Mesangial cell (primary cell): ENCODE results near the gene UQCRC1. TPM values are rescaled to one million over a fixed set of nuclear protein-coding genes. Genes with fewer than 3 reads are reported as not detected.

Experiments
- total RNA-seq: library from RNA; depleted of rRNA; stranded (reverse); fragments of >200 nt; gene quantifications from 2 replicates; pipeline ENCODE4 v1.2.3, GENCODE V29; 2015

The UQCRC1 gene
- 349 and 382 TPM in 2 replicates for total RNA-seq

DNA sequence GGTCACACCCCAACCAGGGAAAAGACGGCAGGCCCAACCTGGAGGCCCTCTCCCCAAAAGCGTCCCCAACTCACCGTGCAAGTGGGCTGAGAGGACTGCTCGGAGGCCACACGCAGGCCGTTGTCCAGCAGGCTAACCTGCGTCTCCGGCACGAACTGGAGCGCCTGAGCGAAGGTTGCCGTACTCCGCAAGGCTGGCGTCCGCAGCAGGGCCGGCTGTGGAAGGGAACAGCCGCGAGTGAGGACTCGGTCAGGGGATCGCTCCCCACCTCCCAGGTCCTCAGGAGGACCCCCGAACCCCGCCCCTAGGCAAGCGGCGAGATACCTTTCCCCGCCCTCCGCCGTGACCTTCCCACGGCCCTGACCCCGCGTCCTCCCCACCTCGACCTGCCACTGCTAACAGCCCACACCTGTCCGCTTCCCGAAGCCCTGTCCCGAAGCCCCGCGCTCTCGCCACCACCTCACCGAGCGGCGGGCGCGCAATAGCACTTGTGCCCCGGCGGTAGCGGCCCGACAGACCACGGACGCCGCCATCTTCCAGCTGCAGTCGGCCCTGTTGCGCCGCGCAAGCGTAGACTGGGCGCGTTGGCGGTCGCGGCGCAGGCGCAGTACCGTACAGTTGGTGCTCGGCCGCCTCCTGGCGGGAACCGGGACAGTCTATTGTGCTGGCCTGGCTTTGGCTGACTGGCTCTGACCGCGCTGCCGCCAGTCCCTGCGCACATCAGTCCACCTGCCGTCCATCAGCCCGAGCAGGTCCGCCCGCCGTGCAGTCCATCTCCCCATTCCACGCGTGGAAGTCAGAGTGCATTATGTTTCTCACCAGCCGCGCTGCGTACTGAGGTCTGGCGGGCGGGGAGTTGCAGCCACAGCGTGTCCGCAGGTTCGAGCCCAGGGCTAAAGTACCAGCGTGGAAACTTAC is at the start of gene UQCRC1:
TSS of gene UQCRC1 (minus strand) at position 559 of the 918 bp plus-strand sequence. CDS start at position 533, 26 bp downstream.

DNA sequence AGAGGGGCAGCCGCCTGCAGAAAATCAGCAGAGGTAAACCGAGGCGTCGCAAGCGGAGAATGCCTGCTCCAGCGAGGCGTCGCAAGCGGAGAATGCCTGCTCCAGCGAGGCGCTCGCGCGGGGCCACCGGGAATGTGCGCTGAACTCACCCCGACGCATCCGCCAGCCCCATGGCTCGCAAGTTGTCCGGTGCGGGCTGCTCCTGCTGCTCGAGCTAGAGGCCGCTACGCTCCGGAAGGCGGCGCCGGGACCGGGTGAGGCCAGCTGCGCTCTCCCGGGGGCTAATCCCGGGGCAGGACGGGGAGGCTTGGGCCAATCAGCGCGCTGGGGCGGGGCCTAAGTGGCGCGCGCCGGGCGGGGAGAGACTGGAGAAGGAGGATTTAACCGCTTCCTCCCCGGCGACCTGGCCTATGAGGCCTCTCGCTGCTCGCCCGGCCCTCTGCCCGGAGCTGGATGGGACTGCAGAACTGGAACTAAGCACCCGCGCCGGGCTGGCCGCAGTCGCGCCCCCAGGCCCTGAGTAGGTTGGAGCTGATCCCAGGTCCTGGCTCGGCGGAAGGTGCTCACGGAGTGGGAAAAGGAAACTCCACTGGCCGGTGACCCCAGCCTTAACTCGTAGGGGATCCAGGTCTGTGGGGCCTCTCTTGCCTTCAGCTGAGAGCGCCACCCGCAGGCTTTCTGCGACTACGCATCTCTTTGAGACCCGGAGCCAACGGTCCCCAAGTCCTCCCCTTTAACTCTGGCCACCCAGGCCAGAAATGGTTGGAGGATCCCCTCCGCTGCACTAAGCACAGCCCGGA is 26.0 kb upstream of the UQCRC1 start, which contains the start of gene SLC26A6:
TSS of gene SLC26A6 (minus strand) at position 240 of the 800 bp plus-strand sequence. CDS start at position 172, 68 bp downstream.

GRCh38 chr3:48621461-48621869 is 12.0 kb upstream of the UQCRC1 start, which contains the start of gene TMEM89:
TMEM89 (minus strand) TSS chr3:48621769; CDS start chr3:48621756, 13 bp downstream.

GRCh38 chr3:48595075-48595525 is 14.3 kb downstream of the UQCRC1 start, which contains the start of gene COL7A1:
COL7A1 (minus strand) TSS chr3:48595329; CDS start chr3:48595159, 170 bp downstream.

DNA sequence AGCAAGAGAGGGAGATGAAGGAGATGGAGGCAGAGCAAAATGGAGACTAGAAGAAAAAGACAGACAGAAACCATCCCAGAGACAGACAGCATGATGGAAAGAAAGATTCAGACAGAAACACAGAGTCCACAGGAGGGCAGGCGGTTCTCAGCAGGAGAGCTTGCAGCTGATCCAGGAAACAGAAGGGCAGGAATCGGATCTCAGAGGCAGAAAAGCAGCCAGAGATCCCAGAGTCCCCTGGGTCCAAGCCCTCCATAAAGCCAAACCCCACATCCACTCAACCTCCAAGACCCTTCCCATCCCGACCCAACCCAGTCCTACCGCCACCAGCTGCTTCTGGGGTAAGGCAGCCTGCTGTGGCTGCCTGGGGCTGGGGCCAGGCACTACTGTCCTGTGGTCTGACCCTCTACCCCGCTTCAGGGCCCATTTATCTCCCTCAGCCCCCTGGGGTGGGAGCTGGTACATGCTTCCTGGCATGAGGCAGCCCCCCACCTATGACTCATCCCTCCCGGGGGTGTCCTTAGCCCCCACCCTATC is 46.0 kb downstream of the UQCRC1 start, which contains the start of gene UCN2:
TSS of gene UCN2 (minus strand) at position 400 of the 537 bp plus-strand sequence. CDS start 657 bp downstream, outside the sequence.

GRCh38 chr3:48556796-48557626 is 52.4 kb downstream of the UQCRC1 start, which contains the start of gene PFKFB4:
PFKFB4 (minus strand) TSS chr3:48556803; CDS start chr3:48556777, 26 bp downstream.

Other genes with a start within 250 kb of the UQCRC1 start
- 0.25 TPM in 1 of 2 replicates, not detected in the other for gene FBXW12, start 237.4 kb downstream of the UQCRC1 start, total RNA-seq
- gene PLXNB1, start 179.6 kb downstream of the UQCRC1 start, total RNA-seq = 55.9 and 190 TPM in 2 replicates
- 19.9 and 26.2 TPM in 2 replicates for gene CCDC51, start 169.5 kb downstream of the UQCRC1 start, total RNA-seq
- 77.1 and 221 TPM in 2 replicates for gene TMA7, start 169.4 kb downstream of the UQCRC1 start, total RNA-seq
- 5.5 and 11.2 TPM in 2 replicates for gene ATRIP, start 162.9 kb downstream of the UQCRC1 start, total RNA-seq
- gene SHISA5, start 105.5 kb downstream of the UQCRC1 start, total RNA-seq = 190 and 243 TPM in 2 replicates
- gene PFKFB4, start 52.8 kb downstream of the UQCRC1 start, total RNA-seq = 7.1 and 7.5 TPM in 2 replicates
- 8.4 and 9.9 TPM in 2 replicates for gene UCN2, start 45.9 kb downstream of the UQCRC1 start, total RNA-seq
- gene COL7A1, start 14.3 kb downstream of the UQCRC1 start, total RNA-seq = 122 and 146 TPM in 2 replicates
- not detected in 2 replicates for gene TMEM89, start 12.1 kb upstream of the UQCRC1 start, total RNA-seq
- gene SLC26A6, start 25.8 kb upstream of the UQCRC1 start, total RNA-seq = 28.2 and 29.3 TPM in 2 replicates
- 1.1 and 3.8 TPM in 2 replicates for gene CELSR3, start 53.2 kb upstream of the UQCRC1 start, total RNA-seq
- gene NCKIPSD, start 76.3 kb upstream of the UQCRC1 start, total RNA-seq = 20.5 and 24.4 TPM in 2 replicates
- gene IP6K2, start 107.6 kb upstream of the UQCRC1 start, total RNA-seq = 60.1 and 76.3 TPM in 2 replicates
- 21.8 and 27.9 TPM in 2 replicates for gene PRKAR2A, start 238.2 kb upstream of the UQCRC1 start, total RNA-seq